HepG2 (cell line): Measurements from ENCODE around the gene ZNF48. TPM values are rescaled to one million over a fixed set of nuclear protein-coding genes. Genes with fewer than 3 reads are reported as not detected.

Experiments
- BCL3 ChIP-seq: sonication (generic); formaldehyde crosslinking; IDR thresholded peaks from 2 replicates; pipeline ENCODE4 v1.5.1; 2020; ENCODE audit warnings: mild to moderate bottlenecking, missing genetic modification reagents, moderate library complexity
- CBX2 ChIP-seq, 2 experiments: fragments of 200-600 bp in 1 of 2; sonication (generic); formaldehyde crosslinking in 1 of 2; IDR thresholded peaks; 2 replicates each; pipeline versions ENCODE4 v1.7.0 to v1.8.1; 2018 to 2022; ENCODE audit warnings: low read depth in 2 of 2, low read length in 1 of 2, mild to moderate bottlenecking in 1 of 2, missing genetic modification reagents in 1 of 2
- CHD2 ChIP-seq: IDR thresholded peaks from 2 replicates; pipeline ENCODE4 v1.6.1; 2011; ENCODE audit warnings: low read depth, low read length, improper control_type of control experiment
- E2F5 ChIP-seq: sonication (generic); formaldehyde crosslinking; conservative IDR thresholded peaks from 2 replicates; pipeline ENCODE4 v1.4.0; 2020; ENCODE audit warnings: missing genetic modification reagents
- EEA1 ChIP-seq: sonication (generic); formaldehyde crosslinking; IDR thresholded peaks from 2 replicates; pipeline ENCODE4 v1.5.1; 2020; ENCODE audit warnings: mild to moderate bottlenecking, missing genetic modification reagents, borderline replicate concordance
- FOXA3 ChIP-seq: IDR thresholded peaks from 2 replicates; pipeline ENCODE4 v1.6.1; 2016; ENCODE audit warnings: missing genetic modification reagents, missing compliant biosample characterization
- KDM1A ChIP-seq: IDR thresholded peaks from 2 replicates; pipeline ENCODE4 v1.6.1; 2016; ENCODE audit warnings: missing compliant biosample characterization
- MEIS1 ChIP-seq: sonication (generic); formaldehyde crosslinking; IDR thresholded peaks from 2 replicates; pipeline ENCODE4 v1.9.0; 2021; ENCODE audit warnings: mild to moderate bottlenecking, missing genetic modification reagents, moderate library complexity, borderline replicate concordance
- NFRKB ChIP-seq: fragments of 450-650 bp; IDR thresholded peaks from 2 replicates; pipeline ENCODE4 v1.6.1; 2017
- SALL1 ChIP-seq: sonication (generic); formaldehyde crosslinking; IDR thresholded peaks from 2 replicates; pipeline ENCODE4 v1.8.0; 2022; ENCODE audit warnings: mild to moderate bottlenecking, missing genetic modification reagents
- SMAD9 ChIP-seq: sonication (generic); formaldehyde crosslinking; IDR thresholded peaks from 2 replicates; pipeline ENCODE4 v1.5.1; 2020; ENCODE audit warnings: mild to moderate bottlenecking, missing genetic modification reagents
- SP2 ChIP-seq: sonication (generic); formaldehyde crosslinking; IDR thresholded peaks from 2 replicates; pipeline ENCODE4 v1.5.1; 2020; ENCODE audit warnings: mild to moderate bottlenecking, missing genetic modification reagents
- USF2 ChIP-seq, 2 experiments: sonication (generic) in 1 of 2; formaldehyde crosslinking in 1 of 2; IDR thresholded peaks; 2 replicates each; pipeline versions ENCODE4 v1.5.1 to v1.6.1; 2011 to 2020; ENCODE audit warnings: borderline replicate concordance in 1 of 2, low read depth in 1 of 2, low read length in 1 of 2, mild to moderate bottlenecking in 1 of 2, missing genetic modification reagents in 1 of 2, moderate library complexity in 1 of 2
- ZBTB8A ChIP-seq: sonication (generic); formaldehyde crosslinking; IDR thresholded peaks from 2 replicates; pipeline ENCODE4 v1.4.0; 2020; ENCODE audit warnings: mild to moderate bottlenecking, low read depth, missing genetic modification reagents, borderline replicate concordance
- ZKSCAN5 ChIP-seq: sonication (generic); formaldehyde crosslinking; IDR thresholded peaks from 2 replicates; pipeline ENCODE4 v1.5.1; 2020; ENCODE audit warnings: mild to moderate bottlenecking, missing genetic modification reagents
- ZNF331 ChIP-seq: sonication (generic); formaldehyde crosslinking; IDR thresholded peaks from 2 replicates; pipeline ENCODE4 v1.4.0; 2020; ENCODE audit warnings: missing genetic modification reagents
- ZNF672 ChIP-seq: sonication (generic); formaldehyde crosslinking; IDR thresholded peaks from 2 replicates; pipeline ENCODE4 v1.8.1; 2022; ENCODE audit warnings: missing genetic modification reagents
- ZNF740 ChIP-seq: sonication (generic); formaldehyde crosslinking; IDR thresholded peaks from 2 replicates; pipeline ENCODE4 v1.4.0; 2020; ENCODE audit warnings: missing genetic modification reagents
- ZNF772 ChIP-seq: sonication (generic); formaldehyde crosslinking; IDR thresholded peaks from 2 replicates; pipeline ENCODE4 v1.5.0; 2020; ENCODE audit warnings: mild to moderate bottlenecking, missing genetic modification reagents
- polyA plus RNA-seq, 8 experiments: library from polyadenylated mRNA; depleted of rRNA in 3 of 8; stranded (reverse) in 7 of 8; unstranded in 1 of 8; fragments of >200 nt; fragmentation: Illumina TruSeq in 4 of 8; extraction: Trizol in 4 of 8; gene quantifications; 2 replicates each; pipeline versions ENCODE4 v1.2.1 to v1.2.3, GENCODE V29; 2011 to 2016; ENCODE audit warnings: low read depth in 4 of 8, missing spikeins in 1 of 8, mixed read lengths in 1 of 8; ENCODE audit not compliant: insufficient read depth in 1 of 8
- total RNA-seq, 5 experiments: library from RNA; depleted of rRNA; stranded (reverse); fragments of >200 nt; fragmentation: Illumina TruSeq; extraction: Trizol; gene quantifications; 2 replicates each; pipeline ENCODE4 v1.2.3, GENCODE V29; 2016; ENCODE audit warnings: low read depth in 1 of 5
- TF ChIP-seq, protein P1 (sequence below): sonication (generic); formaldehyde crosslinking; IDR thresholded peaks from 2 replicates; pipeline ENCODE4 v1.5.1; 2020; ENCODE audit warnings: missing genetic modification reagents, mild to moderate bottlenecking, borderline replicate concordance
- TF ChIP-seq, protein P2 (sequence below): IDR thresholded peaks from 2 replicates; pipeline ENCODE4 v1.6.1; 2016; ENCODE audit warnings: mild to moderate bottlenecking, missing biosample characterization, missing genetic modification reagents
- TF ChIP-seq, protein P3 (sequence below): sonication (generic); formaldehyde crosslinking; IDR thresholded peaks from 2 replicates; pipeline ENCODE4 v1.5.0; 2020; ENCODE audit warnings: missing genetic modification reagents

Gene ZNF48
- total and polyA plus RNA-seq, 2 of the 13 experiments (the other 11 are each of a cell fraction or from before 2014, with no cell fraction given): 9.9 to 12.3 TPM

GRCh38 chr16:30407102-30407803 lies 12.0 kb downstream of the ZNF48 start, which contains the start of gene ZNF771 (continued):
- TF ChIP-seq, protein P1, sequence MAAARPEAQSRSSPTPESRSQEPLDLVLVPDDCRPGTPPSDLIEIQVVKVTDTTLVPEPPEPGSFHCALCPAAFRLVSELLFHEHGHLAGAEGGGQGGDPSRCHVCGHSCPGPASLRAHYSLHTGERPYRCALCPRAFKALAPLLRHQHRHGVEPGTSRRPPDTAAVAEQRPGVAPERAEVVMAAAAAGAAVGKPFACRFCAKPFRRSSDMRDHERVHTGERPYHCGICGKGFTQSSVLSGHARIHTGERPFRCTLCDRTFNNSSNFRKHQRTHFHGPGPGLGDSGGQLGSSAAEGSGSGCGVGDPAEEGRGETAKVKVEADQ (CRISPR knock-in tag): peak; percentile 96
- TF ChIP-seq, protein P2, sequence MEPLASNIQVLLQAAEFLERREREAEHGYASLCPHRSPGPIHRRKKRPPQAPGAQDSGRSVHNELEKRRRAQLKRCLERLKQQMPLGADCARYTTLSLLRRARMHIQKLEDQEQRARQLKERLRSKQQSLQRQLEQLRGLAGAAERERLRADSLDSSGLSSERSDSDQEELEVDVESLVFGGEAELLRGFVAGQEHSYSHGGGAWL (CRISPR knock-in tag): peak; percentile 97
- 0 out of 2 replicates have a peak, but pooled peaks have one; percentile 38 for TF ChIP-seq ZNF672 (CRISPR knock-in tag)
- TF ChIP-seq ZKSCAN5 (CRISPR knock-in tag): peak; percentile 58; the same call in 1 of the 2 replicates
- TF ChIP-seq FOXA3 (CRISPR knock-in tag): peak; percentile 11; the same call in 1 of the 2 replicates
- TF ChIP-seq ZBTB8A: peak; percentile 96
- TF ChIP-seq KDM1A (CRISPR knock-in tag): no peak
- peak; percentile 26; the same call in 1 of the 2 replicates for TF ChIP-seq CHD2
- TF ChIP-seq ZNF772 (CRISPR knock-in tag): peak; percentile 85
- TF ChIP-seq MEIS1 (CRISPR knock-in tag): peak; percentile 91
- TF ChIP-seq SP2: peak; percentile 57
- TF ChIP-seq USF2 (IDR thresholded peaks at IDR 0.05; ENCODE audit: low read depth, low read length): peak; percentile 65
- peak; percentile 85 for TF ChIP-seq USF2 (CRISPR knock-in tag; IDR thresholded peaks at IDR 0.05; ENCODE audit: borderline replicate concordance)
- no peak for TF ChIP-seq SMAD9 (CRISPR knock-in tag)
- peak; percentile 82; the same call in 1 of the 2 replicates for TF ChIP-seq SALL1 (CRISPR knock-in tag)
- peak; percentile 90; the same call in 1 of the 2 replicates for TF ChIP-seq BCL3
- TF ChIP-seq NFRKB: no peak
- 0 out of 2 replicates have a peak, but pooled peaks have one; percentile 12 for TF ChIP-seq E2F5
- TF ChIP-seq ZNF740 (CRISPR knock-in tag): peak; percentile 71
- 0 out of 2 replicates have a peak, but pooled peaks have one; percentile 27 for TF ChIP-seq EEA1 (CRISPR knock-in tag)
- TF ChIP-seq, protein P3, sequence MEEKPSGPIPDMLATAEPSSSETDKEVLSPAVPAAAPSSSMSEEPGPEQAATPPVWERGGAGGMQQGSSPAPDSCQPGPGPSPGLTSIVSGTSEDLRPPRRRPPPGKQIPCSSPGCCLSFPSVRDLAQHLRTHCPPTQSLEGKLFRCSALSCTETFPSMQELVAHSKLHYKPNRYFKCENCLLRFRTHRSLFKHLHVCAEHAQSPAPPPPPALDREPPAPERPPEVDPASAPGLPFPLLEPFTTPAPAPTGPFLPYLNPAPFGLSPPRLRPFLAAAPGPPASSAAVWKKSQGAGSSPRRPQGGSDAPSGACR (CRISPR knock-in tag): peak; percentile 84; the same call in 1 of the 2 replicates
- TF ChIP-seq CBX2 (IDR thresholded peaks at IDR 0.05; ENCODE audit: low read depth, low read length): no peak
- TF ChIP-seq CBX2 (CRISPR knock-in tag; IDR thresholded peaks at IDR 0.05; ENCODE audit: low read depth): no peak
- TF ChIP-seq ZNF331 (CRISPR knock-in tag): peak; percentile 74
